HT-29 (cell line): ENCODE measurements around the gene LFNG. TPM values are rescaled to one million over a fixed set of nuclear protein-coding genes. Genes with fewer than 3 reads are reported as not detected.
A peak's percentile ranks its signal among the peaks of the same experiment; 100 is the strongest.

ENCODE experiments used
- DNase-seq: peaks from one replicate; pipeline ENCODE4 v3.0.0-alpha.2; 2015; ENCODE audit warnings: low spot score
- total RNA-seq: library from RNA; depleted of rRNA; stranded (reverse); fragments of >200 nt; shearing (Covaris generic); gene quantifications from 2 replicates; pipeline ENCODE4 v1.2.3, GENCODE V29; 2014

LFNG gene
- total RNA-seq, 1 experiment from 2014 or later: 87.5 TPM

- DNase-seq: no peak
These were observed 2.5 kb upstream of the LFNG start for GRCh38 chr7:2517026-2517425.

GRCh38 chr7:2517678-2518507 lies 1.7 kb upstream of the LFNG start:
- peak; percentile 29 for DNase-seq

DNA sequence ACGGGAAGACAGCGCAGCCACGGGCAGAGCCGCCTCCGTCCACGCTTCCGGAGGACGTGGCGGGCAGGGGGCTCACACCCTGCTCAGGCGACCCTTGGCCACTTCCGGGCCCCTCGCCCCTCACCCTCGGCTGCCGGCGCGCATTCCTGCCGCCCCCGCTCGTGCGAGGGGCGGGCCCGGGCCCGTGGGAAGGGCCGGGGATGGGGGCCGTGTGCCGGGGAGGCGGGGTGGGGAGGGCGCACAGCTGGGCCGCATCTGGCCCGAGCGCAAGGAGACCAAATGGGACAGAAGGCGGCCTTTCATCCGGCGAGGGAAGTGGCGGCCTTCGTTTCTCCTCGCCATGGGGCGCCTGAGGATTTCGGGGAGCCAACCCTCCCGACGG lies 846 bp upstream of the LFNG start:
- DNase-seq: no peak

GRCh38 chr7:2520131-2520760 lies 672 bp downstream of the LFNG start:
- DNase-seq: peak; percentile 87

DNA sequence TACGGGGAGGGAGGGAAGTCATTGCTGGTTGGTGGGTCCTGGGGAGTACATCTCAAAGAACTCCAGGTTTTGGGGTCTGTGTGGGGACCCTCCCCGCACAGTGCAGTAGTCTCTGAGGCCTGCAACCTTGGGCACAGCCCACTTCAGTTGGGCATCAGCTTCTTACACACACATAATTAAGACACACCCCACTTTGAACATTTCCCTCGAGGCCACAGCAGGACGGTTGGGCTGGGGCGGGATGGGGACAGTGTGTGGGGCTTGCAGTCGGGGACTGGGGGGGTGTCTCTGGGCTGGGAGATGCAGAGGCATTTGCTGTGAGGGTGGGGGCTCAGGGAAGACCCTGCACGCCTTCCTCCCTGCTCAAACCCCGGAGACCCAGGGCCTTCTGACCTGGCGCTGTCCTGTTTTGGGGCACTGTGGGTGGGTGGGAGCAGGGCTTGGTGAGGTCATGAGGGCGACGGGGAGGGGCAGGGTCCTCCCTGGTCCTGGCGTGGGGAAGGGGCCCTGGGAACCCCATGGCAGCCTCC lies 1.3 kb downstream of the LFNG start:
- peak; percentile 41 for DNase-seq

DNA sequence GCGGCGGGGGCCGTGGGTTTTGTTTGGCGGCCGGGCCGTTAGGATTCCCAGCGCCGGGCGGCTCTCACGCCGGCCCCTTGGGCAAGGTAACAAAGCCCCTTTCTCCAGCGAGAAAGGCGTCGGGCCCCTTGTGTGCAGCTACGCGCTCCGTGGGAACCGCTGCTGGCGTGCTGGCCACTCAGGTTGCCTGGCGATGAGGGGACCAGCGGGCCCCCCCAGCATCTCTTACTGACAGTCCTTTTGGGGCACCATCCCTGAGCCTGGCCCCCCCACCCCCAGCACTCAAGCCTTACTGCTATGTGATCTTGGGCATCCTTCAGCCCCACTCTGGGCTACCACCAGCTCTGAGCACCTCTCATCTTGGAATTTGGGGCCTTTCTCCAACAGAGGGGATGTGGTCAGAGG lies 1.8 kb downstream of the LFNG start:
- DNase-seq: peak; percentile 30

- peak; percentile 62 for DNase-seq
These were observed 2.5 kb downstream of the LFNG start for GRCh38 chr7:2521952-2522591.

DNA sequence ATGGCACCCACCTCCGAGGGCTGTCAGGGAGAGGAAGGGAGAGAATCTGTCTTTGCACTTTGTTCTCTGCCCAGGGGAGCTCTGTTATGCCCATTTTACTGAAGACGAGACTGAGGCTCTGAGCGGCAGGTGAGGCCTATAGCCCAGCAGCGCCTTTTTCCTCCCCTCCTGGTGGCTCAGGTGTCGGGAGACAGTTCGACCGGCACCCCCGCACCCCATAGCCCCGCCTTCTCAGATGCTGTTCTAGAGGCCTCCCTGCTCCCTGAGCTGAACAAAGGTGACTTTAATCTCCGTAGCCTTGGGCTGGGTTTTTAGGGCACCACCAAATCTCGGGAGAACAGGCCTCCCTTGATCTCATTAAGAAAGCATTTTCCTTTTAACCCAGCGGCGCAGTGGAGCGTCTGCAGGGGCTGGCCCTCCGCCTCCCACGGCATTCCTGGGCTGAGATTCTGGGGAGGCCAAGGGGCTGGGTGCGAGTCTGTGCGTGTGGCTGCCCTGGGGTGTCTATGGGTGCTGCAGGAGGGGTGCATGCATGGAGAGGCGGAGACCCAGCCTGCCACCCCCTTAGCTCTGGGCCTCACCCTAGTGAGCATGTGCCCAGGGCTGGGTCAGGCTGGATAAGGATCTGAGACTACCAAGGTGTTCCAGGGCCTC lies 3.3 kb downstream of the LFNG start:
- peak; percentile 91 for DNase-seq

DNA sequence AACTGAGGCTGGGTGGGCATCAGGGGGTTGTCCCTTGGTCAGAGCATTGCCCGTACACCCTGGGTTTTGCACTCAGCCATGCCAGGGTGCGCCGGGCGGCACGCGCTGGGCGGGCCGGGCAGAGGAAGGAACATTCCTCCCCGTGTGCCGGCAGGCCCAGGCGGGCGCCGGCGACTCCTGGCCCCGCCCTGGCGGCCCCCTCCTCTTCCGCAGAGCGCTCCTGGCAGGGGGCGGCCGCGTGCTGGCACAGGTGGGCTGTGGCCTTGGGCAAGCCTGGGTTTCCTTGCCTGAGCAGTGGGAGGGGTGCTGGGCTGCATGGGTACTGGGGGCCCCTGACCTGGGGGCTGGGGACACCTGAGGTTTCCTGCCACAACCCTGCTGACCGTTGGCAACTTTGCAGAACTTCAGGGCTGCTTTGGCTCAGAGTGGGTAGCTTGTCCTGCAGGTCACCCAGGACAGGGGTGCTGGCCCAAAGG lies 3.9 kb downstream of the LFNG start:
- DNase-seq: peak; percentile 84

GRCh38 chr7:2523941-2524807 lies 4.6 kb downstream of the LFNG start:
- DNase-seq: peak; percentile 99

DNA sequence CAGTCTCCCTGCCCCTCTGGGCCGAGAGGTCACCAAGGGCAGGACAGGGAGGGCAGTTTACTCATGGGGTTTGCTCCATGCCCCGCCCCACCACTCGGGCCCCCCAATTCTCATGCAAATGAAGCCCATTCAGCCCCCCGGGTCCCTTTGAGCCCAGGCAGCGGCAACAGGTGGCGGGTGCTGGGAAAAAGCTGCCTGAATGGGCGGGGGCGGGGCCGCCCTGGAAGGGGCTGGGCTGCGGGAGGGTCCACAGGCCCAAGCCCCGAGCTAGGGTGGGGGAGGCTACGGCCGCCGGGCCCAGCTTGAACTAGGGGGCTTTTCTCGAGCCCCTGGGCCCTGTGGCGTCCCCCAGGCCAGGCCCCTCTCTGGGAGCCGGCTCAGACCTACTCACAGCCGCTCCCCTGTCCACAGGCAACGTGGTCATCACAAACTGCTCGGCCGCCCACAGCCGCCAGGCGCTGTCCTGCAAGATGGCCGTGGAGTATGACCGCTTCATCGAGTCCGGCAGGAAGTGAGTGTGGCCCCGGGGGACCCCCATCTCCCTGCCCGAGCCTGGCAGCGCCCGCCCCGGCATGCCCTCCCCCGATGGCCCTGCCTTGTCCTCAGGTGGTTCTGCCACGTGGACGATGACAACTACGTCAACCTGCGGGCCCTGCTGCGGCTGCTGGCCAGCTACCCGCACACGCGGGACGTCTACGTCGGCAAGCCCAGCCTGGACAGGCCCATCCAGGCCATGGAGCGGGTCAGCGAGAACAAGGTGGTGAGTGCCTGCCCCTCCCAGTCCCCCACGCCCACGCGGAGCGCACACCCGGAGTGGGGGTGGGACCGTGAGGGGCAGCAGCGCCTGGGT lies 5.5 kb downstream of the LFNG start:
- no peak for DNase-seq

- DNase-seq: peak; percentile 40
These were observed 6.4 kb downstream of the LFNG start for GRCh38 chr7:2525658-2526630.

- DNase-seq: no peak
These were observed 7.3 kb downstream of the LFNG start for GRCh38 chr7:2526659-2527504.

DNA sequence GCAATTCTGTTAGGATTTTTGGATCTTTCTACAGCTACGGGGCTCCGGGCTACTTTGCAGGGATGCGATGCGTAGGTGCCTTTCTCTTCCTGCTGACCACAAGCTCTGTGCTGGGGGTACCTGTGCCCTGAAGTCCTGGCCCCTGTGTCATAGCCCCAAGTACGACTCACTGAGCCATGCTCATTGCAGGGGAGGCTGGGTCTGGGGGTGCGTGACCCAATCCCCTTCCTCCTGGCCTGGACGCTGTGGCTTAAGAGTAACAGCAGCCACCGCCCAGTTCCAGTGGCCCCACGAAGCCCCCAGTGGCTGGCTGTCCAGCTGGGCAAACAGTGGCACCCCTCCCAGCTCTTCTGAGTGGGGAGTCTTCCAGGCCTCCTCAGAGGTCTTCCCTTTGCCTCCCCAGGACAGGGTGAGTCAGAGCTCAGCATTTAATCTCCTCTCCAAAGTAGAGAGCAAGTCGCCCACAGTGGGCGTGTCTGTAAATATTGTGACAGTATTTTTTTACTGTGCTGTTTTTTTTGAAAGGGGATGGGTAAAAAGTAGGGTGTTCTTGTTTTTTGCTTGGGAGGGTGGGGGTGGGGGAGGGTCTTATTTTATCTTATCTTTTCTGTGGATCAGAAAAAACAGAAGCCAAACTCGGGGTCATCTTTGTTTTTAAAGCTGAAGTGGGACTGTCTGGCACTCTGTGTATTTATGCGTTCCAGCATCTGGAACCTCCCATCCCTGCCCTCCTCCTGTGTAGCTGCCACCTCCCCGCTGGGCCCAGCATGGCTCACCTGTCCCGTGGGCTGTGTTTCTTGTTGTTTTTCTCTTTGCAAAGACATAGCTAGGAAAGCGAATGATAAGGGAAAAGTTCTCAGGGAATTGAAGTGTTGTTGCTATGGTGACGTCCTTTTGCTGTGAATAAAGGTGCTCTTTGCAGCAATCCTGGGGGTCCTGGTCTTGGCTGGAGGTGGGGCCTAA lies 8.2 kb downstream of the LFNG start:
- peak; percentile 86 for DNase-seq

- no peak for DNase-seq
These were observed 9.0 kb downstream of the LFNG start for GRCh38 chr7:2528481-2529095.
